Fibroblast of peridontal ligament (primary cell): Measurements from ENCODE around the gene ICE2.

Experiments used
- DNase-seq: peaks from one replicate; pipeline ENCODE4 v3.0.0-alpha.2; 2010; ENCODE audit errors: extremely low read depth

The ICE2 gene

DNA sequence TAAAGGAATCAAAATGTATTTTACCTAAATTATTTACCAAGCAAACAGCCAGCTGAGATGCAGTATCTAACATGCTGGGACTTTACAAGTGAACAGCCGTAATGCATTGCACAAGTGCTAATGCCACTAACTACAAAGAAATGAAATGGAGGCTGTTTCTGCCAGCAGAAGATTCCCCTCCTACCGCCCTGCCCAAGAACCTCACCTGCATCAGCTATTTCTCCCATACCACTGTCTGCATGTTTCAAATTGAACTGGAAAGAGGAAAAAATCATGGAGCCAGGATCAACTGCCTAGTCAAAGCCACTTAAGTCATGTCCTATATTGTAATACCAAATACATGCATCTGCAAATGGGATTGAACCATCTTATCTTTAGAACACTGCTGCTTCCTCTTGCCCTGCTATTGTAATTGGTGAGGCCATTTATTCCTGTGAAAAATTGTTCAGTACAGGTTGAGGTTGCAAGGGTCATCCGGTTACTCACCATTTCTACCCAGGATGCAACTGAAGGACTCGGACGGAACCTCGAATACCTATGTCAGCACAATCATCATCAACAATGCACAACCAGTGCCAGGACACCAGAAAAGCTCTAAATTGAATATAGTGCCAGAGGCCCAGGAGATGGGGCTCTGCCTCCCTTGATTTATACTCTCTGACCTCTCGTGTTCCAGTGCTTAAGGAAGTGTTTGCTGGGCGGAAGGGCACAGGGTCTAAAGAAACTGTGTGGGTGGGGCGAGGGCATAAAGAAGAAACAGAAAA lies 108.7 kb downstream of the ICE2 start:
- DNase-seq: peak; percentile 12

DNA sequence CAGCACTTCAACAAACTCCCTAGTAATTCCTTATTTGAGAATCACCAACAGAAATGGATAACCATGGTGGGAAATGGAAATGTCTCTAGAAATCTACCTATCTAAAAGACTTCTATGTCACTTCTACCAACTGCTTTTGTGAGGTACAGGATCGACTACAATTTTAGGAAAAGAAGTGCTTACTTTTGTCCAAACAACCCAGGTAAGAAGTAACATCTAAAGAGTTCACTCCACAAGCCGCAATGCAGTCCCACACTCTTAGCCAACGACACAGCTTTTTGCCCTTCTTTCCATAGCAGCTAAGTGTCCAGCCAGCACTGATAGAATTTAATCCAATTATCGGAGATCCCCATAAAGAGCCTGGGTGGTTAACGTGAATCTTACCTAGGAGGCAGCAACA lies 109.2 kb downstream of the ICE2 start:
- DNase-seq: no peak
